ENCODE data around the gene LIMS2.

The LIMS2 gene

DNA sequence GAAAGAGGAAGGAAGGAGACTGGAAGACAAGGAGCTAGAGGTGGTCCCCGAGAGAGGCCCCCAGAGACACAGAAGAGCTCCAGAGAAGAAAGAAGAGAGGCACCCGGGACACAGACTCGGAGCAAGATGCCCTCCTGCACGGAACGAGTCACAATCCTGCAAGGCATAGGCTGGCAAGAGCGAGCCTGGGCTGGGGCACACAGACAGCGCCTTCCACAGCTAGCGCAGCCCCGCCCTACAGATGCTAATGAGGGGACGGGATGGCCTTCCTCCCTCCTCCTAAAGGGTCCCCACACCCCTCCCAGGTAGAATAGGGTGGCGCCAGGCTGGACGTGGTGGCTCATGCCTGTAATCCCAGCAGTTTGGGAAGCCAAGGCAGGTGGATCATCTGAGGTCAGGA, 49.2 kb downstream of the LIMS2 start:
- Histone ChIP-seq H3K9ac (ENCODE audit: low read depth, low read length) (no peak overlapping the region; the same call in 1 of the 2 replicates), H3K36me3 (ENCODE audit: insufficient read depth, low read length) (no peaks in the 10 kb centered on the region), H3K27me3 (ENCODE audit: insufficient read depth, low read length) (no peaks in the 10 kb centered on the region), H3K27ac (ENCODE audit: low read depth, low read length) (no peak overlapping the region), H3K9me3 (ENCODE audit: insufficient read depth, low read depth, low read length) (no peaks in the 10 kb centered on the region), H3K4me1 (ENCODE audit: insufficient read depth, low read length) (no peaks in the 10 kb centered on the region), H3K4me3 (ENCODE audit: low read length) (no peak overlapping the region)
- WGBS: 84% methylated on average over 12 of the region's 12 CpGs

GRCh38 chr2:127625572-127625951, 49.8 kb downstream of the LIMS2 start:
- Histone ChIP-seq H3K9me3 (ENCODE audit: insufficient read depth, low read depth, low read length) (no peaks in the 10 kb centered on the region), H3K4me1 (ENCODE audit: insufficient read depth, low read length) (no peaks in the 10 kb centered on the region), H3K27ac (ENCODE audit: low read depth, low read length) (no peak overlapping the region), H3K27me3 (ENCODE audit: insufficient read depth, low read length) (no peaks in the 10 kb centered on the region), H3K9ac (ENCODE audit: low read depth, low read length) (no peak overlapping the region), H3K4me3 (ENCODE audit: low read length) (no peak overlapping the region), H3K36me3 (ENCODE audit: insufficient read depth, low read length) (no peaks in the 10 kb centered on the region)
- 89% methylated on average over 2 of the region's 2 CpGs for WGBS

GRCh38 chr2:127624756-127625571, 50.4 kb downstream of the LIMS2 start:
- Histone ChIP-seq H3K27me3 (ENCODE audit: insufficient read depth, low read length) (no peaks in the 10 kb centered on the region), H3K9ac (ENCODE audit: low read depth, low read length) (no peak overlapping the region), H3K4me3 (ENCODE audit: low read length) (no peak overlapping the region), H3K9me3 (ENCODE audit: insufficient read depth, low read depth, low read length) (no peaks in the 10 kb centered on the region), H3K4me1 (ENCODE audit: insufficient read depth, low read length) (no peaks in the 10 kb centered on the region), H3K36me3 (ENCODE audit: insufficient read depth, low read length) (no peaks in the 10 kb centered on the region), H3K27ac (ENCODE audit: low read depth, low read length) (no peak overlapping the region)
- 92% methylated on average over 21 of the region's 23 CpGs for WGBS

- H3K27me3 ChIP-seq (ENCODE audit: insufficient read depth, low read length): no peaks in the 10 kb centered on the region
- no peaks in the 10 kb centered on the region for H3K36me3 ChIP-seq (ENCODE audit: insufficient read depth, low read length)
- H3K4me1 ChIP-seq (ENCODE audit: insufficient read depth, low read length): no peaks in the 10 kb centered on the region
- WGBS: 97% methylated on average over 5 of the region's 5 CpGs
- no peaks in the 10 kb centered on the region for H3K9me3 ChIP-seq (ENCODE audit: insufficient read depth, low read depth, low read length)
- no peak overlapping the region for H3K9ac ChIP-seq (ENCODE audit: low read depth, low read length)
- H3K27ac ChIP-seq (ENCODE audit: low read depth, low read length): no peak overlapping the region
- no peak overlapping the region for H3K4me3 ChIP-seq (ENCODE audit: low read length)
Measured at GRCh38 chr2:127624320-127624755, 51.0 kb downstream of the LIMS2 start.

- WGBS: 91% methylated on average over 37 of the region's 38 CpGs
Measured at GRCh38 chr2:127623388-127624319, 51.7 kb downstream of the LIMS2 start.

DNA sequence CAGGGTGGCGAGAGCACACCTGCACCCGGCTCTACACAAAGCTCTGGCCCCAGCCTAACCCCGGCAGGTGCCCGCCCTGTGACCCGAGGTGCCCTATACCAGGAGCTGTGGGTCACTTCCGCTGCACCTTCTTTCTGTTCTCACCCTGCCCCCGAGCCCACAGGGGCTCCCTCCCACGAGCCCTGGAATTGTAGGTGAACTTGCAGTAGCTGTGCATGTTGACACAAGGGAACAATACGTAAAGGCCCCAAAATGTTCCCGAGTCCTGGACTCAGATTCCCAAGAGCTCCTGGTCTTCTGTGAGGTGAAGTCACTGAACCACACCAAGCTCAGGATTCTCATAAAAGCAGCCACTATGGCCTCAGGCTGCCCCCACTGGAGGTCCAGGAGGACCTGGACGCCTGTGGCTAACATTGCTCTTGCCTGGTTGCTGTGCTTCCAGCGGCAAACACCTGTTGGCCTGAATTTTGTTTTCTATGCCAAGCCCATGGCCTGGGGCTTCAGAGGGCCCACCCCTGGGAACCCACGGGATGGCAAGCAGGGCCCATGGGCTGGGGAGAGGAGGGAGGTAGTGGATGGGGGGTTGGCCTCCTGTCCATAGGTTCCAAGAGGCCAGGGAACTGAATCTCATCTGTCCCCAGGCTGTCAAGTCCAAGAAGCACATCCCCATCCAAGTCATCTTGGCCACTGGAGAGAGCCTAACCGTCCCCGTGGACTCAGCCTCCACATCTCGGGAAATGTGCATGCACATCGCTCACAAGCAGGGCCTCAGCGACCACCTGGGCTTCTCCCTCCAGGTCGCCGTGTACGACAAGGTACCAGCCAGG, 52.6 kb downstream of the LIMS2 start:
- H3K9ac ChIP-seq (ENCODE audit: low read depth, low read length): no peak overlapping the region
- H3K4me3 ChIP-seq (ENCODE audit: low read length): no peak overlapping the region

More at GRCh38 chr2:127623388-127624319, 51.7 kb downstream of the LIMS2 start:
- Histone ChIP-seq H3K4me1 (ENCODE audit: insufficient read depth, low read length) (no peaks in the 10 kb centered on the region), H3K4me3 (ENCODE audit: low read length) (no peak overlapping the region), H3K36me3 (ENCODE audit: insufficient read depth, low read length) (no peaks in the 10 kb centered on the region), H3K9me3 (ENCODE audit: insufficient read depth, low read depth, low read length) (no peaks in the 10 kb centered on the region), H3K27ac (ENCODE audit: low read depth, low read length) (no peak overlapping the region), H3K27me3 (ENCODE audit: insufficient read depth, low read length) (no peaks in the 10 kb centered on the region), H3K9ac (ENCODE audit: low read depth, low read length) (no peak overlapping the region)

GRCh38 chr2:127621981-127622431, 53.3 kb downstream of the LIMS2 start:
- Histone ChIP-seq H3K36me3 (ENCODE audit: insufficient read depth, low read length) (no peaks in the 10 kb centered on the region), H3K27me3 (ENCODE audit: insufficient read depth, low read length) (no peaks in the 10 kb centered on the region), H3K4me3 (ENCODE audit: low read length) (no peak overlapping the region), H3K9ac (ENCODE audit: low read depth, low read length) (no peak overlapping the region), H3K27ac (ENCODE audit: low read depth, low read length) (no peak overlapping the region), H3K9me3 (ENCODE audit: insufficient read depth, low read depth, low read length) (no peaks in the 10 kb centered on the region), H3K4me1 (ENCODE audit: insufficient read depth, low read length) (no peaks in the 10 kb centered on the region)
- 96% methylated on average over 15 of the region's 15 CpGs for WGBS

More for the DNA sequence above, 52.6 kb downstream of the LIMS2 start:
- Histone ChIP-seq H3K36me3 (ENCODE audit: insufficient read depth, low read length) (no peaks in the 10 kb centered on the region), H3K27ac (ENCODE audit: low read depth, low read length) (no peak overlapping the region), H3K27me3 (ENCODE audit: insufficient read depth, low read length) (no peaks in the 10 kb centered on the region), H3K9me3 (ENCODE audit: insufficient read depth, low read depth, low read length) (no peaks in the 10 kb centered on the region), H3K4me1 (ENCODE audit: insufficient read depth, low read length) (no peaks in the 10 kb centered on the region)
- WGBS: 91% methylated on average over 21 of the region's 21 CpGs

GRCh38 chr2:127620866-127621265, 54.5 kb downstream of the LIMS2 start:
- no peaks in the 10 kb centered on the region for H3K36me3 ChIP-seq (ENCODE audit: insufficient read depth, low read length)
- WGBS: 58% methylated on average over 3 of the region's 3 CpGs
- no peak overlapping the region for H3K4me3 ChIP-seq (ENCODE audit: low read length)
- no peak overlapping the region for H3K27ac ChIP-seq (ENCODE audit: low read depth, low read length)
- no peaks in the 10 kb centered on the region for H3K4me1 ChIP-seq (ENCODE audit: insufficient read depth, low read length)
- H3K9me3 ChIP-seq (ENCODE audit: insufficient read depth, low read depth, low read length): no peaks in the 10 kb centered on the region
- H3K27me3 ChIP-seq (ENCODE audit: insufficient read depth, low read length): no peaks in the 10 kb centered on the region
- no peak overlapping the region for H3K9ac ChIP-seq (ENCODE audit: low read depth, low read length)

DNA sequence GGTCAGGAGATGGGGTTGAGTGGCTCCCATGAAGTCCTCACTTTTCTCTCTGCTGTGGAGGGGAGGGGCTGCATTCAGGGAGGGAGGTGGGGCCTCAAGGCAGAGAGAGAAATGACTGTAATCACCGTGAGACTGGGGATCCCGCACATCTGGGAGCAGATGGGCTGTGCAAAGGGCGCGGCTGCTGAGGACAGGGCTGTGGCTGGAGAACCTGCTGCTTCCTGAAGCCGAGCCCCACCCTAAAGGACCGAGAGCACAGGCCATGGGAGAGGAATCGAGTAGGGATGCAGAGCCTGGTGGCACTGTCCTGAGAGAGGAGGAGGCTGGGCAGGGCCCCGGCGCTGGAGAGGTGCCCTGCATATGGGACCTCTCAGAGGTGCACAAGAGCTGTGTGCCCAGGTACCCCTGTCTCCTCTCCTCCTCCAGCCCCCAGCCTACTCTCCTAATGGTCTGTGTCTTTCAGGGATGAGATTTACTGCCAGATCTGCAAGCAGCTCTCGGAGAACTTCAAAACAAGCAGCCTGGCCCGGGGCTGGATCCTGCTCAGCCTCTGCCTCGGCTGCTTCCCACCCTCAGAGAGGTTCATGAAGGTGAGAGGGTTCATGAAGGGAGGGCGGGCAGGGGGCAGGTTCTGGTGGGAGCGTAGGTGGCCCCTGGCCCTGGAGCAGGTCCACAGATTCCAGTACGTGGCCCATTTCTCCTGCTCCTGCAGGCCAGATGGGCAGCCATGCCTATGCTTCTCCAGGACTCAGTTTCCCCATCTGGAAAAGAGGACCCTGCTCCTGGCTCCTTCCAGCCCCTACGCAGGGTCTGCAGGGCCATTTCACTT, 55.2 kb downstream of the LIMS2 start:
- Histone ChIP-seq H3K4me1 (ENCODE audit: insufficient read depth, low read length) (no peaks in the 10 kb centered on the region), H3K9ac (ENCODE audit: low read depth, low read length) (no peak overlapping the region), H3K9me3 (ENCODE audit: insufficient read depth, low read depth, low read length) (no peaks in the 10 kb centered on the region), H3K27me3 (ENCODE audit: insufficient read depth, low read length) (no peaks in the 10 kb centered on the region), H3K4me3 (ENCODE audit: low read length) (no peak overlapping the region), H3K36me3 (ENCODE audit: insufficient read depth, low read length) (no peaks in the 10 kb centered on the region), H3K27ac (ENCODE audit: low read depth, low read length) (no peak overlapping the region)
- WGBS: 88% methylated on average over 16 of the region's 16 CpGs

GRCh38 chr2:127619203-127619590, 56.1 kb downstream of the LIMS2 start:
- Histone ChIP-seq H3K9me3 (ENCODE audit: insufficient read depth, low read depth, low read length) (no peaks in the 10 kb centered on the region), H3K4me3 (ENCODE audit: low read length) (no peak overlapping the region), H3K4me1 (ENCODE audit: insufficient read depth, low read length) (no peaks in the 10 kb centered on the region), H3K36me3 (ENCODE audit: insufficient read depth, low read length) (no peaks in the 10 kb centered on the region), H3K27ac (ENCODE audit: low read depth, low read length) (no peak overlapping the region), H3K9ac (ENCODE audit: low read depth, low read length) (no peak overlapping the region), H3K27me3 (ENCODE audit: insufficient read depth, low read length) (no peaks in the 10 kb centered on the region)
- 97% methylated on average over 6 of the region's 6 CpGs for WGBS

Measured in HUES64 (cell line).